GM18909 (cell line): ENCODE data around the gene ACYP1.
A peak's percentile ranks its signal among the peaks of the same experiment; 100 is the strongest.

ENCODE experiments used
- ATAC-seq: cut with Tn5 transposase; IDR thresholded peaks from one replicate; pipeline ENCODE4 v1.9.1; 2021; ENCODE audit warnings: mild to moderate bottlenecking; ENCODE audit not compliant: unreplicated experiment, poor library complexity

Gene ACYP1

GRCh38 chr14:75044322-75044721, 19.5 kb downstream of the ACYP1 start:
- ATAC-seq = no peak

DNA sequence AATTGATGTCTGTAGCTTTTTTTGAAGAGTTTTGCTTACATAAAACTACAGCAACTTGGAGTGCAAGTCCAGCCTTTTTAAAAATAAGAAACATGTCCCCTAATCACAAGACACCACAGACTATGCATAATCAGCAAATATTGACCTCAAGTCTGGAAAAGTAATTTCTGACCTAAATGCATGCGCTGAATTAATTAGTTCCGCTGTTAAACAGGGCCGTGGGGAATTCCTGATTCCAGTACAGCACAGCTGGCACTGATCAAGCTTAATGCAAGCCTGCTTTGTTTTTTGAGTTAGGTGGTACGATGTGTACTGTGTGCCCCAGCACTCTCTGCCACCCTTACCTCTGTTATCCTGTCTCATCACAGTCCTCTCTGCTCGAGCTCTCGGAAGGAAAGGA, 21.8 kb downstream of the ACYP1 start:
- ATAC-seq = no peak

DNA sequence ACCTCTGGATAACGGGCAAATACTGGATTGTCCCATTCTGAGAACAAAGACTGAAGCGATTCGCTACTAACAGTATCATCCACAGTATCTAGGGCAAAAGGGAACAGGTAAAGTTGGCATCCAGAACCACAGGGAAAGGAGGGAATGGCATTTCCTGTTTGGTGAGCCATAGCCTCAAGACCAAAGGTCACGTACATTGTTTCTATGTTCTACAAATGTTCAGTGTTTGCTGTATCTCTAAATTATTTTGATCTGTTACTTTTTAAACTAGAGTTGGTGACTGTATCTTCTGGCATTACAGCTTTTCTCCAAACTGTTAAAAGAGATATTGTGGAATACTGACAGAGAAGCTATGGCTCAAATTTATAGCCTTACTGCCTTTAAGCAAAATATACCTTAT, 22.2 kb downstream of the ACYP1 start:
- ATAC-seq = no peak

- no peak for ATAC-seq
Measured at GRCh38 chr14:75040959-75041358, 22.9 kb downstream of the ACYP1 start.

DNA sequence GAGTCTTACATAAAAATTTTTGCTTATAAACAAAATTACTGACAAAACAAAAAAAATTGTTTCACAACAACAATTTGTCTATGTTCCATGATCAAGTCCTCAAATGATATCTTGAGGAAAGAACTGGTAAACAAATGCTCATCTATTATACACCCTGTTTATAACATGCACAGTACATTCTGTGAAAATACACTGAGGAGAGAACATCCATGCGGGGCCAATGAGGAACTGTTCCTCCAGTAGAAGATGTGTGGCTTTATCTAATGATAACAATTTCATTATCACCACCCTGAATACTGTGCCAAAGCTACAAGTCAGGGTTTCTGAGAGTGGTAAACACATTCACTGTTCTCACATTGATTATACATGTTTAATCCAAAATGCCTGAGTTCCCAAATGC, 23.3 kb downstream of the ACYP1 start:
- ATAC-seq = no peak

DNA sequence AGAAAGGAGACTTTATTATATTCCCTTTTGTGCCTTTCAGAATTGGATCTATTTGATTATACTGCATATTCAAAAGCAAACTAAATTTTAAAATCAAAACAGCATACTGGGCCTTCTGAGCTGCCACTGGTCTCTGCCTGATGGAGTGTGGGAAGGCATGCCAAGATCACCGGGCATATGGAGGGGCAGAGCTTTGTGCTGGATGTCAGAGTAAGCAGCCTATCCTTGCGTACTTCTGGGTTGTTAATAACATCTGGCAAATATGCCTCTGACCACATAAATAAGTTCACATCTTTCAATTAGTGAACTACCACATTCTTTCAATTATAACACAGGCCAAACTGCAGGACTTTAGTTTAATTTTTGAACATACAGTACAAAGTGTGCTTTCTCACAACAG, 30.9 kb downstream of the ACYP1 start:
- no peak for ATAC-seq

- ATAC-seq = no peak
Measured at GRCh38 chr14:75030147-75030546, 33.7 kb downstream of the ACYP1 start.

DNA sequence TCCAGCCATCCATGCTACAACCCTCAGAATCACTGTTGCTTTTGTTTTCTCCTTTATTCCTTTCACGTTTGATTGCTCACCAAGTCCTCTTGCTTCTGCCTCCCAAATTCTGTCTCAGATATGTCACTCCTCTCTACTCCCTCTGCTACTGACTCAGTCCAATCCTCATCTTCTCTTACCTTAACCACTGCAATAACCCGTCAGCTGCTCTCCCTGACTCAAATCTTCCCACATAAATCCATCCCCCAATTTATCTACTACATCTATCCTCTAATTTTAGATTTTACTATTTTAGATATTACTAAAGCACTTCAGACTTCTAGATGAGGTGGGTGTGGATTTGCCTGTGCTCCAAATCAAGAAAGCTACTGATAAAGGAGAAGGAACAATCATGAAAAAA, 37.9 kb downstream of the ACYP1 start:
- no peak for ATAC-seq

GRCh38 chr14:75025082-75025481, 38.7 kb downstream of the ACYP1 start:
- no peak for ATAC-seq

DNA sequence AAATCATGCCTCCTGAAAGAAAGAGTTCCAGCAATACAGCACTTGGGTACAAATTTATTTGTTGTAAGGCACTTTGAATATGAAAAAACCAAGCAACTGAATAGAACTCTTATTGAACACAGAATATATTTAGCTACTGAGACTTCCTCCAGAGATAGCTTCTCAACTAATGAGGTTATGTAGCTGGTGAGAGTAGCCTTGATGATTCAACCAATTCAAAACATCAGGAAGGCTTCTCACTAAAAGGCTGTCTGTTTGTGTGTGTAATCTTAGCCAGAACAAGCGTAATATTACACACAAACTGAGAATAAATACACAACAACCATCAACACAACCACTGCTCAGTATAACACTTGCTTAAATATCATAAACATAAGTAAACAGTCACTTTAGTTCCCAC, 40.7 kb downstream of the ACYP1 start:
- ATAC-seq = no peak

DNA sequence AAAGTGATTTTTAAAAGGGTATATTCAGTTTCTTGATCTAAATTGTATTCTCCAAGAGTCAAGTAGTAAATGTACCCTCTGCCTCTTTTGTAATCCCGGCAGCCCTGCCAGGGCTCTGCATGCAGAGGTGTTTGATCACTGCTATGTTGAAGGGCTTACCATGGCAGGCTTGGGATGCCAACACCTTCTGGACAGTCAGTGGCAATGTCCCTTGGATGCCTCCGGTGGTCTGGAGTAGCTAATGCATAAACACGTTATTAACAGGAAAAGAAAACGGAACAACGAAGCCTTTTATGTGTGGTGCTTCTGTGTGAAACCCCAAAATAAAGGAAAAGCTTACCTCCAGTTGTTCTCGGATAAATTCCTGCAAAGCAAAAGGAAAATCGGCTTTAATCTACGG, 41.2 kb downstream of the ACYP1 start:
- ATAC-seq = no peak

GRCh38 chr14:75018694-75019093, 45.1 kb downstream of the ACYP1 start:
- no peak for ATAC-seq

GRCh38 chr14:75016815-75017214, 47.0 kb downstream of the ACYP1 start:
- ATAC-seq = no peak

- ATAC-seq = no peak
Measured at GRCh38 chr14:75015496-75015895, 48.3 kb downstream of the ACYP1 start.

DNA sequence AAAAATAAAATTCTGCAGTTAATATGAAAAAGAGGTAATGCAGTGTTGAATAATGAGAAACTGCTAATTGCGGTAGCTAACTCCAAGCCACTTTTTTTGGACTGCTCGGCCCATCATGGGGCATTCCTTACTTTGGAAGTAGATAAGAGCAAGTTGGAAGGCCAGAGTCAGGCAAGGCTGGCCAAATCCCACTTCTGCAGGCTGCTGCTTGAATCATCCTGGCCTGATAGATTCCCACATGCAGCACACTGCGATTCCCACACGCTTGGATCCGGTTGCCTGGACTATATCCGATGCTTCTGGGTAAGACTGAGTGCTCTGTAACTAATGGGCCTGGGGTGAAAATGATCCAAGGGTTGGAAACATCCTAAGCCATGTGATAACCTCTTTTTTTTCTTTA, 50.5 kb downstream of the ACYP1 start:
- no peak for ATAC-seq

- ATAC-seq = no peak
Measured at GRCh38 chr14:75011356-75011994, 52.3 kb downstream of the ACYP1 start.

- ATAC-seq = no peak
Measured at GRCh38 chr14:75010472-75011093, 53.2 kb downstream of the ACYP1 start.

GRCh38 chr14:75009176-75009575, 54.6 kb downstream of the ACYP1 start:
- no peak for ATAC-seq

DNA sequence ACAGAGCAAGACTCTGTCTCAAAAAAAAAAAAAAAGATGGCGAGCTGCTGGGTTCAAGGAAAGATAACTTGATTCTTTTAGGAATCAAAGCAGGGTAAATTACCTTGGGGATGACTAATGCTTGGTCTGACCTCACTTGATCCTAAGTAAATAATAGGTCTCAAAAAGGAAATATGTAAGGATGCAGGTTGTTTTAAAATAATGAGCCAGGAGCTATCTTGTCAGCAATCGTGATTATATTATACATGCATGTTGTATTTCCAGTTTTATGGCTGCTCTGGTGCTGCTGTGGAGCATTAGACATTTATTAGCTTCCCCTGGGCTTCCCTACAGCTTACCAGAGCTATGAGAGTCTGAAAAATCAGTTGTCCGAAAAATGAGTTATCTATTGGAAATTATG, 58.5 kb downstream of the ACYP1 start:
- no peak for ATAC-seq

DNA sequence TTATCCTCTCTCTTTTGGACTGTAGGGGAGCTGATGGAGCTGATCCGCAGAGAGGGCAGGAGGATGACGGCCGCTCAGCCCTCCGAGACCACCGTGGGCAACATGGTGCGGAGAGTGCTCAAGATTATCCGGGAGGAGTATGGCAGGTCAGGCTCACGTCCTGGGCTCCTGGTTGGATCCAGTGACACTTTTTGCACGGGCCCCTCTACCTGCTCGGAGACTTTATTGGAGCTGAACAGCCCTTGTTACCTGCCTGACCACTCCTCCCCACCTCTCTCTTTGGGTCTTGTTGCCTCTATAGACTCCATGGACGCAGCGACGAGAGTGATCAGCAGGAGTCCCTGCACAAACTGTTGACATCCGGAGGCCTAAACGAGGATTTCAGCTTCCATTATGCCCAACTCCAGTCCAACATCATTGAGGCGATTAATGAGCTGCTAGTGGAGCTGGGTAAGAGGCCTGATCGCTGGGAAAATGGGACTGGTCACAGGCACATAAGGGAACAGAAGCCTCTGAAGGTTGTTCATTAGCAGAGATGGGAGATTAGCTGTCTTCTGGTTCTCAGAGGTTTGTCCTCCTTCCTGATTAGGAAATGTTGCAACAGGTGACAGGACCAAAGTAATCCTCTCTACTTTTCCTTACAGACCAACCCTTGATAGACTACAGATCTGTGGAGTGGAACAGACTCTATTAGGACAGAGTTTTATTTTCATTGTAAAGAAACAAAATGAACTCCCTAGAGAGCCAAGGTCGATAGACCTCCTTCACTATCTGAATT, 60.4 kb downstream of the ACYP1 start:
- ATAC-seq = peak; percentile 7
